Ascending aorta (tissue), 2 donors: ENCODE results near the gene CCDC14. TPM values are rescaled to one million over a fixed set of nuclear protein-coding genes. Genes with fewer than 3 reads are reported as not detected.

Experiments
- DNase-seq, 2 donors: peaks; one replicate each; pipeline ENCODE4 v3.0.0-alpha.2; 2019; ENCODE audit warnings: low spot score in 2 of 2
- H3K27ac ChIP-seq, 2 donors: fragments of 200-600 bp; sonication (generic); one replicate each; pipeline ENCODE4 v1.5.1; 2016 to 2017; ENCODE audit warnings: mild to moderate bottlenecking in 1 of 2
- H3K27me3 ChIP-seq: fragments of 200-600 bp; sonication (generic); one replicate; pipeline ENCODE4 v1.5.1; 2017
- H3K36me3 ChIP-seq, 2 donors: fragments of 200-600 bp; sonication (generic); one replicate each; pipeline ENCODE4 v1.5.1; 2016
- H3K4me1 ChIP-seq, 2 donors: fragments of 200-600 bp; sonication (generic); one replicate each; pipeline ENCODE4 v1.5.1; 2016 to 2017; ENCODE audit warnings: mild to moderate bottlenecking in 1 of 2
- H3K4me3 ChIP-seq, 2 donors: fragments of 200-600 bp; sonication (generic); one replicate each; pipeline ENCODE4 v1.5.1; 2016 to 2017; ENCODE audit warnings: mild to moderate bottlenecking in 1 of 2
- H3K9me3 ChIP-seq, 2 donors: fragments of 200-600 bp; sonication (generic); one replicate each; pipeline ENCODE4 v1.5.1; 2016
- intact Hi-C: fragments of 100-400 bp; cut with DNase I; formaldehyde crosslinking; loops from one replicate; pipeline ENCODE4 v1.15.1; 2023
- total RNA-seq: library from RNA; depleted of rRNA; stranded (reverse); fragments of >200 nt; gene quantifications from one replicate; pipeline ENCODE4 v1.1.0, GENCODE V29; 2016
- TF ChIP-seq, protein P1 (sequence below), 3 experiments: fragments of 200-600 bp in 2 of 3; fragments of 450-650 bp in 1 of 3; sonication (generic) in 2 of 3; IDR thresholded peaks; one replicate each; pipeline ENCODE4 v1.5.1; 2016 to 2019; ENCODE audit warnings: antibody characterized with exemption in 3 of 3, mild to moderate bottlenecking in 1 of 3, moderate library complexity in 1 of 3

The CCDC14 gene
- total RNA-seq, 1 donor from 2014 or later, result 6.5 TPM

- Histone ChIP-seq H3K36me3 (peaks cover 0 to 3% of the 10 kb centered on the region in 2 donors), H3K4me3 (no peak overlapping the region), H3K9me3 (no peaks in the 10 kb centered on the region), H3K27me3 (no peaks in the 10 kb centered on the region), H3K4me1 (peaks cover 0 to 17% of the 10 kb centered on the region in 2 donors), H3K27ac (peak overlapping the region; percentile 37 to 86)
- DNase-seq, result no peak
- intact Hi-C loops, result no loop called here
- TF ChIP-seq, protein P1, sequence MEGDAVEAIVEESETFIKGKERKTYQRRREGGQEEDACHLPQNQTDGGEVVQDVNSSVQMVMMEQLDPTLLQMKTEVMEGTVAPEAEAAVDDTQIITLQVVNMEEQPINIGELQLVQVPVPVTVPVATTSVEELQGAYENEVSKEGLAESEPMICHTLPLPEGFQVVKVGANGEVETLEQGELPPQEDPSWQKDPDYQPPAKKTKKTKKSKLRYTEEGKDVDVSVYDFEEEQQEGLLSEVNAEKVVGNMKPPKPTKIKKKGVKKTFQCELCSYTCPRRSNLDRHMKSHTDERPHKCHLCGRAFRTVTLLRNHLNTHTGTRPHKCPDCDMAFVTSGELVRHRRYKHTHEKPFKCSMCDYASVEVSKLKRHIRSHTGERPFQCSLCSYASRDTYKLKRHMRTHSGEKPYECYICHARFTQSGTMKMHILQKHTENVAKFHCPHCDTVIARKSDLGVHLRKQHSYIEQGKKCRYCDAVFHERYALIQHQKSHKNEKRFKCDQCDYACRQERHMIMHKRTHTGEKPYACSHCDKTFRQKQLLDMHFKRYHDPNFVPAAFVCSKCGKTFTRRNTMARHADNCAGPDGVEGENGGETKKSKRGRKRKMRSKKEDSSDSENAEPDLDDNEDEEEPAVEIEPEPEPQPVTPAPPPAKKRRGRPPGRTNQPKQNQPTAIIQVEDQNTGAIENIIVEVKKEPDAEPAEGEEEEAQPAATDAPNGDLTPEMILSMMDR (IDR thresholded peaks at IDR 0.05), result no peak
These were observed 88.4 kb downstream of the CCDC14 start for GRCh38 chr3:123872621-123873020.

GRCh38 chr3:123871946-123872345 lies 89.1 kb downstream of the CCDC14 start:
- Histone ChIP-seq H3K9me3 (no peaks in the 10 kb centered on the region), H3K27ac (peak overlapping the region; percentile 37 to 86), H3K36me3 (peaks cover 0 to 3% of the 10 kb centered on the region in 2 donors), H3K4me1 (peaks cover 0 to 17% of the 10 kb centered on the region in 2 donors), H3K4me3 (no peak overlapping the region), H3K27me3 (no peaks in the 10 kb centered on the region)
- intact Hi-C loops, result no loop called here
- TF ChIP-seq, protein P1 (IDR thresholded peaks at IDR 0.05), result no peak
- no peak for DNase-seq

- TF ChIP-seq, protein P1 (IDR thresholded peaks at IDR 0.05), result no peak
- intact Hi-C loops, result no loop called here
- DNase-seq, result peak in 1 of 2 donors; percentile 80
- Histone ChIP-seq H3K36me3 (peaks cover under 1 to 7% of the 10 kb centered on the region in 2 donors), H3K27me3 (no peaks in the 10 kb centered on the region), H3K4me3 (no peak overlapping the region), H3K9me3 (no peaks in the 10 kb centered on the region), H3K27ac (peak overlapping the region; percentile 79 to 86), H3K4me1 (peaks cover 0 to 17% of the 10 kb centered on the region in 2 donors)
These were observed 91.0 kb downstream of the CCDC14 start for GRCh38 chr3:123870033-123870432.

GRCh38 chr3:123869165-123869564 lies 91.9 kb downstream of the CCDC14 start:
- peaks cover 0 to 17% of the 10 kb centered on the region in 2 donors for H3K4me1 ChIP-seq
- peak overlapping the region; percentile 79 to 86 for H3K27ac ChIP-seq
- DNase-seq, result no peak
- no peaks in the 10 kb centered on the region for H3K9me3 ChIP-seq
- TF ChIP-seq, protein P1 (IDR thresholded peaks at IDR 0.05), result no peak
- H3K36me3 ChIP-seq, result peaks cover 0 to 7% of the 10 kb centered on the region in 2 donors
- no peak overlapping the region for H3K4me3 ChIP-seq
- H3K27me3 ChIP-seq, result no peaks in the 10 kb centered on the region
- intact Hi-C loops, result loop anchor here (5.0 kb wide), 1 partner anchor 112 kb away; no protein-coding TSS in a partner anchor

DNA sequence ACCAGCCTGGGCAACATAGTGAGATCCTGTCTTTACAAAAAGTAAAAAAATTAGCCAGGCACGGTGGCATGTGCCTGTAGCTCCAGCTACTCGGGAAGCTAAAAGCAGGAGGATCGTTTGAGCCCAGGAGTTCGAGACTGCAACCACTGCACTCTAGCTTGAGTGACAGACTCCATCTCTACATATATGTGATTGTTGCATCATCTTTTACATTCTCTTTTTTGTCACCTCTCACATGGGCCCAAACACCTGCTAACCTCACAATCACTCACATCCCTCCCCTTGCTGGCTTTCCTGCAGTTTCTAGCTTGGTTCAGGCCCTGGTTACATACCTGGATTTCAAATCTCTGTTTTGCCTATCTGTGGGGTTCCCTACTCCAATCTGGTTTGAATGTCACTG lies 96.3 kb downstream of the CCDC14 start:
- H3K4me3 ChIP-seq, result no peak overlapping the region
- DNase-seq, result no peak
- H3K9me3 ChIP-seq, result no peaks in the 10 kb centered on the region
- intact Hi-C loops, result loop anchor here (5.0 kb wide), 1 partner anchor 107 kb away; no protein-coding TSS in a partner anchor
- H3K36me3 ChIP-seq, result peaks cover 0 to 7% of the 10 kb centered on the region in 2 donors
- H3K27ac ChIP-seq, result no peak overlapping the region
- TF ChIP-seq, protein P1 (IDR thresholded peaks at IDR 0.05), result no peak
- H3K4me1 ChIP-seq, result peaks cover 3 to 23% of the 10 kb centered on the region in 2 donors
- H3K27me3 ChIP-seq, result no peaks in the 10 kb centered on the region

Other genes with a start within 250 kb of the CCDC14 start
- 196 TPM for gene MYLK, start 76.9 kb downstream of the CCDC14 start, total RNA-seq
- not detected for gene ROPN1, start 30.9 kb upstream of the CCDC14 start, total RNA-seq
- 292 TPM for gene KALRN, start 72.1 kb upstream of the CCDC14 start, total RNA-seq